GM12801 (cell line): Measurements from ENCODE around the gene PDE6D.

Experiments
- CTCF ChIP-seq: IDR thresholded peaks from one replicate; pipeline ENCODE4 v1.5.1; 2011; ENCODE audit warnings: control low read depth; ENCODE audit not compliant: insufficient read length; ENCODE audit errors: extremely low read depth

Gene PDE6D

GRCh38 chr2:231785822-231786176, 4.7 kb upstream of the PDE6D start:
- TF ChIP-seq CTCF: no peak

GRCh38 chr2:231785413-231785812, 4.3 kb upstream of the PDE6D start:
- no peak for TF ChIP-seq CTCF

- no peak for TF ChIP-seq CTCF
These were observed 980 bp upstream of the PDE6D start for GRCh38 chr2:231781798-231782726.

- TF ChIP-seq CTCF: no peak
These were observed 766 bp downstream of the PDE6D start for GRCh38 chr2:231780123-231780908.

GRCh38 chr2:231769170-231770136, 11.6 kb downstream of the PDE6D start:
- no peak for TF ChIP-seq CTCF

GRCh38 chr2:231765496-231765929, 15.6 kb downstream of the PDE6D start:
- no peak for TF ChIP-seq CTCF
